Daoy (cell line): ENCODE results near the gene RTF2. TPM values are rescaled to one million over a fixed set of nuclear protein-coding genes. Genes with fewer than 3 reads are reported as not detected.
A peak's percentile ranks its signal among the peaks of the same experiment; 100 is the strongest.
"Not testable (repeated sequence)": the region's sequence is repeated elsewhere in the genome, so short reads cannot be mapped to it uniquely, and the experiment has no call there.

Experiments
- DNase-seq: peaks from one replicate; pipeline ENCODE4 v3.0.0-alpha.2; 2015; ENCODE audit warnings: low read depth
- total RNA-seq: library from RNA; depleted of rRNA; stranded (reverse); fragments of >200 nt; shearing (Covaris generic); gene quantifications from 2 replicates; pipeline ENCODE4 v1.2.3, GENCODE V29; 2014

RTF2 gene
- total RNA-seq, 1 experiment from 2014 or later, result 81.7 TPM

- no peak for DNase-seq
Measured at GRCh38 chr20:56488566-56488965, 20.1 kb downstream of the RTF2 start.

GRCh38 chr20:56501116-56501515, 32.7 kb downstream of the RTF2 start:
- DNase-seq, result no peak

GRCh38 chr20:56503916-56504315, 35.5 kb downstream of the RTF2 start:
- no peak for DNase-seq

- no peak for DNase-seq
Measured at GRCh38 chr20:56504373-56505005, 36.1 kb downstream of the RTF2 start.

GRCh38 chr20:56506103-56506502, 37.7 kb downstream of the RTF2 start:
- no peak for DNase-seq

- DNase-seq, result no peak
Measured at GRCh38 chr20:56511926-56512325, 43.5 kb downstream of the RTF2 start.

- no peak for DNase-seq
Measured at GRCh38 chr20:56513161-56514150, 45.0 kb downstream of the RTF2 start.

GRCh38 chr20:56516631-56517030, 48.2 kb downstream of the RTF2 start:
- no peak for DNase-seq

- DNase-seq, result no peak
Measured at GRCh38 chr20:56517211-56517610, 48.8 kb downstream of the RTF2 start.

- no peak for DNase-seq
Measured at GRCh38 chr20:56517641-56518040, 49.2 kb downstream of the RTF2 start.

GRCh38 chr20:56518126-56518525, 49.7 kb downstream of the RTF2 start:
- DNase-seq, result no peak

GRCh38 chr20:56518721-56519398, 50.4 kb downstream of the RTF2 start:
- DNase-seq, result no peak

GRCh38 chr20:56519551-56519950, 51.1 kb downstream of the RTF2 start:
- DNase-seq, result no peak

- DNase-seq, result no peak
Measured at GRCh38 chr20:56520180-56520579, 51.8 kb downstream of the RTF2 start.

GRCh38 chr20:56520746-56521354, 52.4 kb downstream of the RTF2 start:
- DNase-seq, result not testable (repeated sequence)

GRCh38 chr20:56522311-56522710, 53.9 kb downstream of the RTF2 start:
- no peak for DNase-seq

GRCh38 chr20:56524444-56524843, 56.0 kb downstream of the RTF2 start, which contains the start of gene FAM209A:
Gene FAM209A (plus strand): TSS chr20:56524744. CDS start chr20:56524809, 65 bp downstream.
- DNase-seq, result not testable (repeated sequence)

GRCh38 chr20:56527521-56527920, 59.1 kb downstream of the RTF2 start:
- DNase-seq, result no peak

- DNase-seq, result not testable (repeated sequence)
Measured at GRCh38 chr20:56532946-56533345, 64.5 kb downstream of the RTF2 start, which contains the start of gene FAM209B. Gene FAM209B (plus strand): TSS chr20:56533246. CDS start chr20:56533342, 96 bp downstream.

GRCh38 chr20:56537997-56538396, 69.6 kb downstream of the RTF2 start:
- DNase-seq, result no peak

GRCh38 chr20:56540415-56540814, 72.0 kb downstream of the RTF2 start:
- DNase-seq, result peak; percentile 9
